Measurements from ENCODE around the gene DNAJB12.
"Not testable (repeated sequence)": the region's sequence is repeated elsewhere in the genome, so short reads cannot be mapped to it uniquely, and the experiment has no call there.

The DNAJB12 gene

GRCh38 chr10:72353028-72353964, 1.4 kb downstream of the DNAJB12 start:
- no peak for DNase-seq

- no peak for DNase-seq
These were observed 3.2 kb downstream of the DNAJB12 start for GRCh38 chr10:72351479-72351878.

GRCh38 chr10:72349438-72349837, 5.3 kb downstream of the DNAJB12 start:
- DNase-seq = no peak

GRCh38 chr10:72348282-72348681, 6.4 kb downstream of the DNAJB12 start:
- no peak for DNase-seq

- not testable (repeated sequence) for DNase-seq
These were observed 8.6 kb downstream of the DNAJB12 start for GRCh38 chr10:72346117-72346516.

- DNase-seq = no peak
These were observed 9.8 kb downstream of the DNAJB12 start for GRCh38 chr10:72344932-72345331.

- no peak for DNase-seq
These were observed 11.8 kb downstream of the DNAJB12 start for GRCh38 chr10:72342911-72343310.

GRCh38 chr10:72340510-72341261, 14.0 kb downstream of the DNAJB12 start:
- peak; percentile 59 for DNase-seq

- no peak for DNase-seq
These were observed 16.5 kb downstream of the DNAJB12 start for GRCh38 chr10:72338180-72338579.

GRCh38 chr10:72337722-72338121, 17.0 kb downstream of the DNAJB12 start:
- no peak for DNase-seq

GRCh38 chr10:72337039-72337629, 17.6 kb downstream of the DNAJB12 start:
- peak; percentile 53 for DNase-seq

- no peak for DNase-seq
These were observed 18.3 kb downstream of the DNAJB12 start for GRCh38 chr10:72336259-72337038.

- DNase-seq = no peak
These were observed 19.1 kb downstream of the DNAJB12 start for GRCh38 chr10:72335394-72336258.

GRCh38 chr10:72334825-72335393, 19.8 kb downstream of the DNAJB12 start:
- DNase-seq = peak; percentile 51

- DNase-seq = no peak
These were observed 20.4 kb downstream of the DNAJB12 start for GRCh38 chr10:72334196-72334824.

- DNase-seq = no peak
These were observed 21.4 kb downstream of the DNAJB12 start for GRCh38 chr10:72333112-72334015.

- no peak for DNase-seq
These were observed 22.2 kb downstream of the DNAJB12 start for GRCh38 chr10:72332423-72333111.

GRCh38 chr10:72331575-72332422, 22.9 kb downstream of the DNAJB12 start:
- DNase-seq = peak; percentile 79
